Left cardiac atrium (tissue), 4 donors: ENCODE measurements around the gene PPFIA3. TPM values are rescaled to one million over a fixed set of nuclear protein-coding genes. Genes with fewer than 3 reads are reported as not detected.
A peak's percentile ranks its signal among the peaks of the same experiment; 100 is the strongest.
"Not testable (repeated sequence)": the region's sequence is repeated elsewhere in the genome, so short reads cannot be mapped to it uniquely, and the experiment has no call there.

ENCODE experiments used
- ATAC-seq, 2 donors: fragments of 200-7000 bp; cut with Tn5 transposase; one replicate each; pipeline ENCODE4 v1.9.1; 2020; ENCODE audit warnings: mild to moderate bottlenecking in 2 of 2, moderate library complexity in 2 of 2
- DNase-seq: peaks from one replicate; pipeline ENCODE4 v3.0.0-alpha.2; 2020
- intact Hi-C, 2 donors: fragments of 100-400 bp; cut with DNase I; formaldehyde crosslinking; loops; one replicate each; pipeline versions ENCODE4 v1.14.1 to v1.15.1; 2022 to 2023
- total RNA-seq, 2 donors: library from RNA; stranded (reverse); fragmentation: NEBNext Ultra II Directional; extraction: Animal tissue kit (Norgen Biotek cat#: 25700); gene quantifications; one replicate each; pipeline ENCODE4 v1.2.1, GENCODE V29; 2021
- donor health status: DM: no; HTN: yes; CAD: no.
- donor health status: DM: no; HTN: yes; CAD: no; lungs with severe emphysema.
- donor health status: DM: yes; HTN: yes; CAD: no.
- donor health status: Dilated cardiomyopathy.

Gene PPFIA3
- total RNA-seq, 2 donors from 2014 or later, result 6.7 to 11.5 TPM

DNA sequence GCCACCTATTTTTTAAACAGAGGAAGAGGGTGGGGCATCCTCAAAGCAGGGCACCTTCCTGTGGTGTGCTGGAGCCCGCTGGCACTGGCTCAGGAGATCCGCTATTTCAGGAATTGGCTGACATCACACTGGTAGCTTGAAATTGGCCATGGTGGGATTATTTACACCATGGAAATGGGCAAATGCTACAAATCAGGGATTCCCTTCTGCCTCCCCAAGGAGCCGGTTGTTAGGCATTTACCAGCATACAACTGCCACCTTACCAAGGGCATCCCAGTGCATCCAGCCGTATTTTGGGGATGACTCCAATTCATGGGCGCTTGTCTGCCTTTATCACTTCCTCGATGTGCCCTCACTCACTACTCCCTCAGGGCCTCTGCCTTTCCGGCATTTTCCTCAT, 21.6 kb downstream of the PPFIA3 start:
- intact Hi-C loops, result no loop called here
- ATAC-seq (no peak), DNase-seq (no peak)

DNA sequence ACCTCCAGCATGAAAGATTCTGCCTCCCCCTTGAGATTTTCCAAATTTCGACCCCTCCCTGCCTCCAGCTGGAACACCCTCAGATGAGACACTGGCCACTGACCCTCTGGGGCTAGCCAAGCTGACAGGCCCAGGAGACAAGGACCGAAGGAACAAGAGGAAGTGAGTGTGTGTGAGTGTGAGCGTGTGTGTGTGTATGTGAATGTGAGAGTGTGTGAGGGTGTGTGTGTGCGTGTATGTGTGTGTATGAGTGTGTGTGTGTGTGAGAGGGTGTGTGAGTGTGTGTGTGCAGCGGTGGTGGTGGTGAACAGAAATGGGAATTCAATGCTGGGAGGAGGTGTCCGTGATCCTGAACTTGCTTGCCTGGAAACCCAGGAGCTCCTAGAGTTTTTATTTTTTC, 22.0 kb downstream of the PPFIA3 start:
- ATAC-seq (no peak), DNase-seq (no peak)
- intact Hi-C loops, result no loop called here

DNA sequence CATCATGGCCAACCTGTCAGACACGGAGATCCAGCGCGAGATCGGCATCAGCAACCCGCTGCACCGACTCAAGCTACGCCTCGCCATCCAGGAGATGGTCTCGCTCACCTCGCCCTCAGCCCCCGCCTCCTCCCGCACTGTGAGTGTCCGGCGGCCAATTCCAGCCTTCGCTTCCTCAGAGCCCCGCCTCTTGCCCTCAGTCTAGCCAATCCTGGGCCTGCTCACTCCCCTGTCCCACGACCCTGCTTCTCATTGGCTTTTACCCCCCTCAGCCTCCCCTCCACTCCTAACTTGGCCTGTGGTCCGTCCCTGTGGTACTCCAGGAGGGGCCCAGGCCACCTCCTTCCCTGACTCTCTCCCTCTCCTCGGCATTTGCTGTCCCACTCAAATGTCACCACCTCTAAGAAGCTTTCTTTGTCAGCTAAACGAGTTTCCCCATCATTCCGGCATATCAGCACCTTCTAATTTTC, 23.6 kb downstream of the PPFIA3 start:
- intact Hi-C loops, result no loop called here
- ATAC-seq (peak; percentile 96 to 98), DNase-seq (peak; percentile 93)

DNA sequence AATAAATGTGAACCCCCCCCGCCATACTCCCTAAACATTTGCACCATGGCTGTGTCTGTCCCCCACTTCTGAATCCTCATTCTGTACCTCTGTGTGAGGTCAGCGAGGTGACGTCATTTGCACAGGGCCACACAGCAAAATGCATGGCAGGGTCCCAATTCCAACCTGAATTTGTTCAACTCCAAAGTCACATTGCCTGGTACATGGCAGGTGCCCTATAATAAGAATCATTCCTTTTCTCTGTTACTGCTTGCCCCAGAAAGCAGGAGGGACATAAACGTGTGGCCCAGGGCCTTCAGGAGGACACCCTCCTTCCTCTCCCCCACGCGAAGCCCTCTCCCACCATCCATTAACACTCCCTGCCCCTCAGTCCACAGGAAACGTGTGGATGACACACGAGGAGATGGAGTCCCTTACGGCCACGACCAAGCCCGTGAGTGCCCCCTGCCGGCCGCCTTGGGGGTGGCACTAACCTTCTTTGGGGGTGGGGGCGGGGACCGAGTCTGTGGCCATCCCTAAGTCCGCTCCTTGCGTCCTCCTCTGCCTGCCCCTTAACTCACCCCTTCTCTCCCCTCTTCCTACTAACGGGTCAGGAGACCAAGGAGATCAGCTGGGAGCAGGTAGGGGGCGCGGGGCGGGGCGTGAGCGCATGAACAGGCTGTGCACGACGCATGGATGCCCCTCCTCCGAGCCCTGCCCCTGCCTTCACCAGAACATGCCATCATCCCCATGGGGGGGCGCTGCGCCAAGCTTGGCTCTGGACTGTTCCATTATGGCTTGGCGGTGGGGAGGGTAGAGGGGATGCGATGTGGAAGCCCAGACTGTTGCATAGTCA, 26.4 kb downstream of the PPFIA3 start:
- ATAC-seq (peak; percentile 7 to 16), DNase-seq (peak; percentile 83)
- intact Hi-C loops, result loop anchor here in 1 of 2 donors (5.0 kb wide), 2 partner anchors 33 to 48 kb away; partner anchors contain the start of gene LIN7B

DNA sequence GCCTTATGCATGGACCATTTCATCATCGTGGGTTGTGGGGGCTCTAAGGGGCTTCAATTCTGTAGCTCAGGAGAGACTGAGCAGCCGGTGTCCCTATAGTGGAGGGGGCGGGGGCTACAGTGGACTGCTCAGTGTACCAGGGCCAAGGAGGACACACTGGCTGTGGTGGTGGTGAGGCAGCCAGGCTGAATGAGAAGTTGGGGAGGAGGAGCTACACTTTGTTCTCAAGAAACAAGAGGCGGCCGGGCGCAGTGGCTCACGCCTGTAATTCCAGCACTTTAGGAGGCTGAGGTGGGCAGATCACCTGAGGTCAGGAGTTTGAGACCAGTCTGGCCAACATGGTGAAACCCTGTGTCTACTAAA, 27.0 kb downstream of the PPFIA3 start:
- ATAC-seq, DNase-seq: not testable (repeated sequence)
- intact Hi-C loops, result loop anchor here in 1 of 2 donors (5.0 kb wide), 2 partner anchors 34 to 49 kb away; partner anchors contain the start of gene LIN7B

DNA sequence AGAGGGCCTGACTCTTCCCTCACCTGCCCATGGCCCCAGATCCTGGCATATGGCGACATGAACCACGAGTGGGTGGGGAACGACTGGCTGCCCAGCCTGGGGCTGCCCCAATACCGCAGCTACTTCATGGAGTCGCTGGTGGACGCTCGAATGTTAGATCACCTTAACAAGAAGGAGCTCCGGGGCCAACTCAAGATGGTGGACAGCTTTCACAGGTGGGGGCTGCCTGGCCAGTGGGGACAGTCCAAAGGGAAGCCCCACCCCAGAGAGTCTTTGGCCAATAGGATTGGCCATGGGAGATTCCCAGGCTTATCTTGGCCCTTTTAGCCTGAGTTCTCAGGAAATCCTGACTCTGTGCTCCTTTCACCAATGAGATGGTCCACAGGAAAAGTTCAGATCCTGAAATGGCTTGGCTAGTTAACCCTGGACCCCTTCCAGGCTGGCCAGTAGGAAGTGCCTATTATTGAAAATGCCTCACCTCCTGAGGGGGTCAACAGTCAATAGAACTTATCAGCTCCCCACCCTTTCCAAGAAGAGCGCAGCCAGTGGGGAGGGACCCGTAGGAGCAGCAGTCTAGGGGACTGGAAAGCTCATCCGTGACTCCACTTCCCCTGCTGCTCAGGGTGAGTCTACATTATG, 28.8 kb downstream of the PPFIA3 start:
- intact Hi-C loops, result loop anchor here in 1 of 2 donors (5.0 kb wide), 2 partner anchors 36 to 51 kb away; partner anchors contain the start of gene LIN7B
- ATAC-seq, result no peak
- DNase-seq, result peak; percentile 74

DNA sequence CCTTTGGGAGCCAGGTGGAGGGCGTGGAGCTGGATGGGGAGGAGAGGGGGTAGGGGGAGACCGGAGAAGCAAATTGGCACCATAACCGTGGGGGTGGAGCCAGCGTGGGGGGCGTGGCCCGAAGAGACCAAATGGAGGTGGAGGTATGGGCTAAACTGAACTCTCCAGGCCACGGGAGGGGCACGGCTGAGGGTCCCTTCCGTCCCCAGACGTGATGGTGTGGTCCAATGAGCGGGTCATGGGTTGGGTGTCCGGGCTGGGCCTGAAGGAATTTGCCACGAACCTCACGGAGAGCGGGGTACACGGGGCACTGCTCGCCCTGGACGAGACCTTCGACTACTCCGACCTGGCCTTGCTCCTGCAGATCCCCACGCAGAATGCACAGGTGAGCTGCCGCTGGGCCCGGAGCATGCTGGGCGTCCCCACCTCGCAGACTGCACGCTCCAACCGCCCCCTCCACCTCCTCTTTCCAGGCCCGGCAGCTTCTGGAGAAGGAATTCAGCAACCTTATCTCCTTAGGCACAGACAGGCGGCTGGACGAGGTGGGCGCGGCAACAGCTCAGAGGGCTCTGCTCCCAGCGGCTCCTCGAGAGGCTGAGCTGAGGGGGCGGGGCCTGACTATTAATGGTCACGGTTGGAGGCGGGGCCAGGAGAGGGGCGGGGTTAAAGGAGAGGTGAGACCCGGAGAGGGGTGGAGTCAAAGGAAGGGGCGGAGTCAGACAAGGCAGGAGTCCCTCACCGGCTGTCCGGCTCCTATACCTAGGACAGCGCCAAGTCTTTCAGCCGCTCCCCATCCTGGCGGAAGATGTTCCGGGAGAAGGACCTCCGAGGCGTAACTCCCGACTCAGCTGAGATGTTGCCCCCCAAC, 29.7 kb downstream of the PPFIA3 start:
- intact Hi-C loops, result loop anchor here in 1 of 2 donors (5.0 kb wide), 2 partner anchors 37 to 52 kb away; partner anchors contain the start of gene LIN7B
- peak; percentile 81 to 88 for ATAC-seq
- DNase-seq, result peak; percentile 99

DNA sequence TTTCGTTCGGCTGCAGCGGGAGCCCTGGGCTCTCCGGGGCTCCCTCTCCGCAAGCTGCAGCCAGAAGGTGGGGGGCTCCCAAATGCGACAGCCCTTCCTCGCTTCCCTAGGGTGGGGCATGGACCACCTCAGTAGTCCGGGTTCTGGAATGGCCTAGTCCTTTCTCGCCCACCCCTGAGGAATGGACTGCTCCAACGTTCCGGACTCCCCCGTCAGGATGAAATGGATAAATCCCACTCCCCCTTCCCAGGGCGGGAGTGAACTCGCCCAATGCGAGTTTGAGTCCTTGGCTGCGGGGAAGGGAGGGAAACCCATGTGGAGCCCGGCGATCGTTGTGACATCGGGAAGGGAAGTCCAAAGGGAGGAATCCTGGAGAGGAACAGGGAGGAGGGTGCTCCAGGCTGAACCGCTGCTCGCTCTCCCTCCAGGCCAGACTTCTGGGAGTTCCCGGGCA, 30.3 kb downstream of the PPFIA3 start:
- DNase-seq (peak; percentile 81), ATAC-seq (peak; percentile 51 to 64)
- intact Hi-C loops, result loop anchor here in 1 of 2 donors (5.0 kb wide), 2 partner anchors 37 to 52 kb away; partner anchors contain the start of gene LIN7B

DNA sequence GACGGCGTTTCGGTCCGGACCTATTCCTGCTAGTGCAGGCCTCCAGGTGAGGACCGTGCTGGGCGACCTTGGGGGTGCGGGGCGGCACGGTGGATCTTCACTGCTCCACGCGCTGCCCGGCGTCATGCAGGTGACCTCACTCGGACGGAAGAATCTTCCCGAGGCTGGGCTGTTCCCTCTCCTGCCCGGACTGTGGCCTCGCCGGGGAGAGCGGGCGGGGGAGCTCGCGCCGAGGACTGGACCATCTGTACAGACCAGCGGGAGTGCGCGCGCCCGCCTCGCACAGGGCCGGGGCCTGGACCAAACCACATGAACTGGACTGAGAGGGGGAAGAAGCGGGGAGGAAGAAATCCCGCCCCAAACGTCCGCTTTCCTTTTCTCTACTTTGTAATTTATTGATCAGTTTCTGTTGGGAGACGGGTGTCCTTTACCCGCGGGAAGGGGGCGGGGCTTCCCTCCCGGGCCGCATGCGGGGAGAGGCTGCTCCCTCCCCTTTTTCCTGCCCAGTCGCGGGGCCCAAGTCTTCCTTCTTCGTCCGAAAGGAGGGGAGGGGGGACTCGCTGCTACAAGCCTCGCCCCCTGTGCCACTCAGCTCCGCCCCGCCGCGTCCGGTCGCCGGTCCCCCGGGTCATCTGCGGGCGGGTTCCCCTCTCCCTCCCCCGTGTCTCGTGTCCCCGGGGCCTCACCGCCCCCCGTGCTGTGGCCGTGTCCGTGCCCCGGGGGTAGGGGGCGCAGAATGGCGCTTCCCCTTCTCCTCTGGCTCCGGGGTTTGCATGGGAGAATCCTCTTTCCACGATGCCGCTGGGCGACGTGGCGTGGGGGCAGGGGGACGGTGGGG, 31.0 kb downstream of the PPFIA3 start:
- DNase-seq, result peak; percentile 85
- ATAC-seq, result peak; percentile 66 to 77
- intact Hi-C loops, result no loop called here

DNA sequence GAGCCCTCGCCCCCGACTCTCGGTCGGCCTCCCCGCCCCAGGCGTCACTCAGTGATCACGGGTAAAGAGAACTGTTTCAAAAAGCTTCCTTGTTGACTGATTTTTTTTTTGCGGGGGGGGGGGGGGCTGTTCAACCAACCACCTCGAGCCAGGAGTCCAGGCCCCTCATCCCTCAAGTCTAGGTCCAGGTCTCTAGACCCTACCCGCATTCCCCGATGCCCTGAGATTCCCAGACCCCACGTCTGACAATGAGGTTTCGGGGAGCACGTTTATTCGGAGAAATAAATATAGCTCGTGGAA, 31.6 kb downstream of the PPFIA3 start:
- no peak for DNase-seq
- intact Hi-C loops, result no loop called here
- no peak for ATAC-seq

DNA sequence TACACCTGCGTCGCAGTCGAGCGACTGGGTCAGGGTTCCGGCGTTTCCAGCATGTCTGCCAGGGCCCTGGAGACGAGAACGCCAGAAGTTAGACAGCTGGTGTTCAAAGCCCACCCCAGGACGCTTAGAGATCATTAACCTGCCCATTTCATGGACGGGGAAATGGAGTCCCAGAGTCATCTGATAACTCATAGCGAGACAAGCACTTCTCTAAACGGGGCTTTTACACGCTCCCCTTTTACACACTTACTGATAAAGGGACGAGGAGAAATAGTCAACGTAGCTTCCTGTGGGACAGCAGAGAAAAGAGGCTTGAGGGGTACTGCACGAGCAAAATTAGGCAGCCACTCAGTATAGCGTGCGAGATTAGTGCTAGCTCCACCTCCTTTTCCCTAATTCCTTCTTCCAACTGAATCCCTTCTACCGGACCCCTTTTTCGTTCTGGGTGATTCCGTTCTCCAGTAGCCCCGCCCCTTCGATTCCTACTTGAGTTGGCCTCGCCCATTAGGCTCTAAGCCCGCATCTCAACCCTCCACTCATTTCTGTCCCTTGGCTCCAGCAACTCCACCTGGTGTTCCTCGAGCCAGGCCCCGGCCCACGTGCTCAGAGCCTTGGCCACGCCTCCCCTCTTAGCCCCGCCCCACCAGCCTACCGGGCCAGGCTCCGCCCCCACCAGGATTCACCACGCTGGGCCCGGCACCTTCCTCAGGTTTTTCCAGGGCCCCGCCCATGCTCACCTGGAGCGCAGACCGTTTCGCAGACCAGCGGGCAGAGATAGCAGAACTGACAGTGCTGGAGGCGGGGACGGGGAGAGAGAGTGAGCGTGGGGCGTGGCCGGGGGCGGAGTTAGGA, 32.1 kb downstream of the PPFIA3 start:
- ATAC-seq (no peak), DNase-seq (peak; percentile 73)
- intact Hi-C loops, result no loop called here

DNA sequence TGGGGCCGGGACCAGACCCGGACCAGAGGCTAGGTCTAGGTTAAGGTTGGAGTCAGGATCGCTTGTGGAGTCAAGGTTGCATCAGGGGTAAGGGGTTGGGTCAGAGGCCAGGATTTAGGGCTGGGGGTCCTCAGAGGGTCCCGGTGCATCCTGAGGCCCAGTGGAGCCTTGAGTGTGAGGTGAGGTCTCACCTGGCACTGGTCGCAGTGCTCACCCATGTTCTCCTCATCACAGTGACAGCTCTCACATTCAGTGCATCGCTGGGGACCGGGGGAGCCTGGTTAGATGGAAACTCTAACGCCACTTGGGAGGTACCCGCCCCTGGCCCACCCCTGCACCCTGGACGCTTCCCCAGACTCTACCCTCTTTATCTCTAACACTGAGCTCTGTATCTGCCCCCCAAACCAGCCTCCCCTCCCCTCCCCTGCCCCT, 32.8 kb downstream of the PPFIA3 start:
- DNase-seq, result no peak
- intact Hi-C loops, result no loop called here
- ATAC-seq, result no peak

DNA sequence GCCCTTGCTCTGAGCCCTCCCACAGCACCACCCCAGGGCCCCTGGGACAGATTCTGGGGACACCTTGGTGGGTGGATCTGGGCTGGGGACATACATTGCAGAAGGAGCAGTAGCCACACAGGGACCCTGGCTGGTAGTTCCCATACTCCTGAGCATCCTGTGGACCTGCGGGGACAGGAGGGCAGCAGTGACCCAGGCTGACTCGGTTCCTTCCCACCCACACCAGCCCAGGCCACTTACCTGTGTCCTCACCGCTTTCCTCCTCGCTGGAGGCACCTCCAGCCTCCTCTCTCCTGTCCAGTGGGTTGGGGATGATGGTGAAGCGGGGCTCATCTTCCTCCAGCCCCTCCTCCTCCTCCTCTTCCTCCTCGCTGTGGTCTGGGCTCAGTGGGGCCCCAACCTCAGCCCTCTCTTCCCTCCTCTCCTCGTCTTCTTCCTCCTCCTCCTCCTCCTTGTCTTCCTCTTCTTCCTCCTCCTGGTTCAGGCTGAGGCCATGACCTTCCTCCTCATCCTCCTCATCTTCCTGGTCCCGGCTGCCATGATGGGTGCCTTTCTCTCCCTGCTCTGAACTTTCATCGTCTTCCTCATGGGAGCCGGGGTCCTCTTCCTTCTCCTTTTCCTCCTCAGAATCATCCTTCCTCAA, 33.9 kb downstream of the PPFIA3 start:
- DNase-seq (no peak), ATAC-seq (no peak)
- intact Hi-C loops, result no loop called here

DNA sequence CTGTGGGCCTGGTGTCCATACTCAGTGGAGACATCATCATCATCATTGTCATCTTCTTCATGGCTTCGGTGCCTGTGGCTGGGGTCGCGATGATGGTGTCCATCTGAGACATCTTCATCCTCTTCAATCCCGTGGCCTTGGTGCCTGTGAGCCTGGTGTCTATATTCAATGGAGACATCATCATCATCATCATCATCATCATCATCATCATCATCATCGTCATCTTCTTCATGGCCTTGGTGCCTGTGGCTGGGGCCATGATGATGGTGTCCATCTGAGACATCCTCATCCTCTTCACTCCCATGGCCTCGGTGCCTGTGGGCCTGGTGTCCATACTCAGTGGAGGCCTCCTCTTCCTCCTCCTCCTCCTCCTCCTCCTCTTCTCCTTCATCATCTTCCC, 34.9 kb downstream of the PPFIA3 start:
- intact Hi-C loops, result no loop called here
- no peak for DNase-seq
- ATAC-seq, result no peak

DNA sequence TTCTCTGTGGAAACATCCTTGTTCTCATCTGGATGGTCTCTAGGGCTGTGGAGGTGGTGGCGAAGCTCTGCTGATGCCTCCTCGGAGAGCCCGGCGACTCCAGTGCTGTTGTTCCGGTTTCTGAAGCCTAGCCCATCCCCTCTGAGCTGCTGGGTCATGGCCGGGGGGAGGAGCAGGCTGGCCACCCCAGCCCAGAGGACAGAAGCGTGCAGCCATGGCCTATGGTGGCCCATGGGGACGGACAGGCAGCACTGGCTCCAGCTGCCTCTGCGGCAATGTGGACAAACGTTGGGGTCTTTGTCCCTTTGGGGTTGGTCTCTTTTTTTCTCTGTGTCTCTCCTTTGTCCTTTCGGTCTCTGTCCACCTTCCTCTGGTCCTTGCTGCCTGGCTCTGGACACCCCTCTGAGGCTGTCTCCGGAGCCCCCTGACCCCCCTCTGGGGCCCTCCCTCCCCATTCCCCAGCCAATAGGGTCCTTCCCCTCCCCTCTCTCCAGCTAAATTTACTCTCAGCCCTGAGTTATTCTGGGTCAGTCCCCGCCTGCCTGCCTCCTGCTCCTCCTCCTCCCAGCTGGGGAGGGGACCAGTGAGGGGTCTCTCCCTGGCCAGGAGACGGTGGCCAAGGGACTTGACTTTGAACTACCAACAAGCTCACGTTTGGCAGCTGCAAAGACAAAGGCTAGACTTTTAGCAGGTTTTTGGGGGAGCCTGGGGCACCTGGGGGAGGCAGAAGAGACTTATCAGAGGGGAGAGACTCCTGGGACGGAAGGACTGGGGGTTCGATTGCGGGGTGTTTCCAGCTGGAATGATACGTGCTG, 35.9 kb downstream of the PPFIA3 start, which contains the start of gene HRC:
Gene HRC, minus strand, starts transcription at position 392 of the 815 bp plus-strand sequence. Its CDS starts 159 bp downstream, at position 233.
- DNase-seq, result peak; percentile 67
- ATAC-seq, result peak; percentile 44 to 60
- intact Hi-C loops, result no loop called here

DNA sequence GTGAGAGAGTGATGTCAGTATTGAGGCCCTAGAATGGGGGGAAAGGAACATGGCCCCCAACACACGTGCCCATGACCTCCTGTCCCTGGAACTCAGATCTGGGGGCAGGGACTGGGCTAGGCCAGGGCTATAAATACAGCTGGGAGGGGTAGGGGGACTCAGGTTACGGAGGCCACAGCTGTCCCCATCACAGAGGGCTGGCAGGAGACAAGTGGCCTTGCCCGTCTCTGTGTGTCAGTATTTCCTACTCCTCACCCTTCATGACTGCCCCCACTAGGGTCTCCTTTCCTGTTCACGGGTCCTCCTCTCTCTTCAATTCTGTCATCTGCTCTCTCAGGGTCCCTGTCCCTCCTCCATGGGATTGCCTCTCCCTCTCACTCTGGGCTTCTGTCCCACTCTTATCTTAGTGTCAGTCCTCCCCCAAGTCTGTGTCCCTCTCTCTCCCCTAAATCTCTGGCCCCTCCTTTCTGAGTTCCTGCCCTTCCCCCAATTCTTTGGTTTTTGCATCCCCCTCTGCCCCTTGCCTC, 36.5 kb downstream of the PPFIA3 start:
- DNase-seq (peak; percentile 48), ATAC-seq (peak; percentile 28 to 43)
- intact Hi-C loops, result no loop called here
